Calu3 (cell line): ENCODE data around the gene PAX5. TPM values are rescaled to one million over a fixed set of nuclear protein-coding genes. Genes with fewer than 3 reads are reported as not detected.

Experiments
- BruUV-seq: library from RNA; stranded (reverse); fragments of 400-500 nt; replicated peaks from 2 replicates; lab custom pipeline; 2021; lab: Mats Ljungman, UMichigan
- CTCF ChIA-PET: fragments of 300-600 bp; sonication (Branson Sonifier 250); formaldehyde crosslinking; loops from one replicate; lab custom pipeline; 2022; ENCODE audit warnings: antibody characterized with exemption; lab: Charles Lee
- DNase-seq: peaks from one replicate; pipeline ENCODE4 v3.0.0; 2022
- H3K27ac Mint-ChIP-seq: one replicate; pipeline ENCODE4 v1.8.0; 2022; ENCODE audit warnings: mixed read lengths; ENCODE audit not compliant: unreplicated experiment
- H3K27me3 Mint-ChIP-seq: one replicate; pipeline ENCODE4 v1.8.0; 2022; ENCODE audit warnings: mixed read lengths; ENCODE audit not compliant: unreplicated experiment
- H3K36me3 Mint-ChIP-seq: one replicate; pipeline ENCODE4 v1.8.0; 2022; ENCODE audit warnings: mild to moderate bottlenecking, moderate library complexity, mixed read lengths; ENCODE audit not compliant: insufficient read depth, unreplicated experiment
- H3K4me1 Mint-ChIP-seq: one replicate; pipeline ENCODE4 v1.8.0; 2022; ENCODE audit warnings: mild to moderate bottlenecking, low read depth, mixed read lengths; ENCODE audit not compliant: unreplicated experiment
- H3K4me3 Mint-ChIP-seq: one replicate; pipeline ENCODE4 v1.8.0; 2022; ENCODE audit warnings: mild to moderate bottlenecking, low read depth, moderate library complexity, mixed read lengths; ENCODE audit not compliant: unreplicated experiment
- H3K9me3 Mint-ChIP-seq: one replicate; pipeline ENCODE4 v1.8.0; 2022; ENCODE audit warnings: low read depth, mixed read lengths; ENCODE audit not compliant: unreplicated experiment
- CTCF ChIP-seq: fragments of 200-600 bp; IDR thresholded peaks from one replicate; pipeline ENCODE4 v1.8.0; 2022; ENCODE audit warnings: antibody characterized with exemption; ENCODE audit not compliant: unreplicated experiment
- intact Hi-C: fragments of 100-400 bp; cut with micrococcal nuclease; formaldehyde crosslinking; loops from one replicate; pipeline ENCODE4 v1.10.0; 2022; ENCODE audit not compliant: unreplicated experiment
- total RNA-seq: library from RNA; stranded (reverse); gene quantifications from 2 replicates; pipeline ENCODE4 v1.2.3, GENCODE V29; 2022

PAX5 gene
- total RNA-seq, 1 experiment from 2014 or later: not detected

GRCh38 chr9:36924757-36925432 is 109.2 kb downstream of the PAX5 start:
- Mint-ChIP-seq H3K4me3 (no peak overlapping the region), H3K36me3 (peaks cover 3% of the 10 kb centered on the region), H3K9me3 (no peaks in the 10 kb centered on the region), H3K27me3 (no peaks in the 10 kb centered on the region), H3K4me1 (peaks cover 24% of the 10 kb centered on the region), H3K27ac (no peak overlapping the region)
- CTCF ChIA-PET: no interaction called here
- DNase-seq: no peak
- intact Hi-C loops: no loop called here
- no peak for TF ChIP-seq CTCF
- no TSS peak for BruUV-seq

GRCh38 chr9:36924071-36924470 is 110.0 kb downstream of the PAX5 start:
- H3K9me3 Mint-ChIP-seq: no peaks in the 10 kb centered on the region
- H3K27ac Mint-ChIP-seq: no peak overlapping the region

GRCh38 chr9:36923025-36923625 is 110.9 kb downstream of the PAX5 start:
- no peak for DNase-seq
- no peak for TF ChIP-seq CTCF
- Mint-ChIP-seq H3K27ac (no peak overlapping the region), H3K4me3 (no peak overlapping the region), H3K4me1 (peaks cover 13% of the 10 kb centered on the region), H3K9me3 (no peaks in the 10 kb centered on the region), H3K27me3 (no peaks in the 10 kb centered on the region), H3K36me3 (peaks cover 3% of the 10 kb centered on the region)
- CTCF ChIA-PET: interaction anchor here (0.5 kb wide), 1 partner anchor 56 kb away, joined by 3 read pairs; no protein-coding TSS in a partner anchor
- BruUV-seq: no TSS peak
- intact Hi-C loops: no loop called here

More at GRCh38 chr9:36924071-36924470, 110.0 kb downstream of the PAX5 start:
- no peak overlapping the region for H3K4me3 Mint-ChIP-seq
- intact Hi-C loops: no loop called here
- H3K27me3 Mint-ChIP-seq: no peaks in the 10 kb centered on the region
- H3K36me3 Mint-ChIP-seq: peaks cover 3% of the 10 kb centered on the region
- no TSS peak for BruUV-seq
- peaks cover 21% of the 10 kb centered on the region for H3K4me1 Mint-ChIP-seq
- DNase-seq: peak; percentile 9
- CTCF ChIA-PET: no interaction called here
- TF ChIP-seq CTCF: no peak

- H3K4me1 Mint-ChIP-seq: peaks cover 13% of the 10 kb centered on the region
- BruUV-seq: no TSS peak
- H3K27me3 Mint-ChIP-seq: no peaks in the 10 kb centered on the region
- CTCF ChIA-PET: interaction anchor here (0.5 kb wide), 2 partner anchors 56 to 361 kb away, joined by 3 to 5 read pairs; no protein-coding TSS in a partner anchor
- peaks cover 3% of the 10 kb centered on the region for H3K36me3 Mint-ChIP-seq
- no peak overlapping the region for H3K27ac Mint-ChIP-seq
- TF ChIP-seq CTCF: no peak
- no peaks in the 10 kb centered on the region for H3K9me3 Mint-ChIP-seq
- H3K4me3 Mint-ChIP-seq: no peak overlapping the region
- intact Hi-C loops: no loop called here
- DNase-seq: no peak
These were observed 111.5 kb downstream of the PAX5 start for GRCh38 chr9:36922548-36922947.
